SK-N-MC (cell line): Measurements from ENCODE around the gene NT5C1B.
"Not testable (repeated sequence)": the region's sequence is repeated elsewhere in the genome, so short reads cannot be mapped to it uniquely, and the experiment has no call there.

Experiments
- DNase-seq: peaks from one replicate; pipeline ENCODE4 v3.0.0-alpha.2; 2011; ENCODE audit warnings: low read depth, low spot score
- H3K27ac ChIP-seq: fragments of 200-600 bp; sonication (generic); 2 replicates; pipeline ENCODE4 v1.5.1; 2016; ENCODE audit warnings: mixed run types
- H3K36me3 ChIP-seq: fragments of 200-600 bp; sonication (generic); 2 replicates; pipeline ENCODE4 v1.6.1; 2017; ENCODE audit warnings: antibody characterized with exemption, low read length, mixed read lengths; ENCODE audit not compliant: insufficient read depth
- H3K4me3 ChIP-seq: fragments of 200-600 bp; sonication (generic); 2 replicates; pipeline ENCODE4 v1.5.1; 2016
- H3K9ac ChIP-seq: fragments of 200-600 bp; sonication (generic); 2 replicates; pipeline ENCODE4 v1.8.0; 2017; ENCODE audit warnings: mixed run types, mixed read lengths; ENCODE audit not compliant: insufficient read length
- H3K9me3 ChIP-seq: fragments of 200-600 bp; sonication (generic); 2 replicates; pipeline ENCODE4 v1.6.1; 2017; ENCODE audit warnings: low read depth, mild to moderate bottlenecking, antibody characterized with exemption, low read length, moderate library complexity, mixed read lengths
- EZH2 ChIP-seq: fragments of 200-600 bp; sonication (generic); IDR thresholded peaks from one replicate; pipeline ENCODE4 v1.6.1; 2017; ENCODE audit warnings: antibody characterized with exemption
- FOXP2 ChIP-seq: optimal IDR thresholded peaks from 2 replicates; pipeline ENCODE3; 2011; ENCODE audit warnings: mild to moderate bottlenecking, moderate library complexity; ENCODE audit not compliant: insufficient read depth; ENCODE audit errors: extremely low read length, control extremely low read depth
- POLR2AphosphoS5 ChIP-seq: IDR thresholded peaks from 2 replicates; pipeline ENCODE4 v1.6.1; 2012; ENCODE audit warnings: mild to moderate bottlenecking, low read depth, low read length, borderline replicate concordance

NT5C1B gene

GRCh38 chr2:18589354-18589753 is at the start of gene NT5C1B:
TSS of gene NT5C1B (minus strand) at chr2:18589569. CDS start at chr2:18589468, 101 bp downstream.
- no peak within 1 kb of the TSS for H3K9ac ChIP-seq
- H3K4me3 ChIP-seq = no peak within 1 kb of the TSS
- DNase-seq = no peak
- no peak within 1 kb of the TSS for H3K27ac ChIP-seq
- no peak for TF ChIP-seq FOXP2
- TF ChIP-seq EZH2 = no peak
- TF ChIP-seq POLR2AphosphoS5 = no peak
- H3K9me3 ChIP-seq = no peaks in the 10 kb centered on the region
- H3K36me3 ChIP-seq = no peaks in the 10 kb centered on the region

- TF ChIP-seq POLR2AphosphoS5 = no peak
- no peak for TF ChIP-seq EZH2
- TF ChIP-seq FOXP2 = no peak
Measured at GRCh38 chr2:18637196-18637595, 47.8 kb upstream of the NT5C1B start.

DNA sequence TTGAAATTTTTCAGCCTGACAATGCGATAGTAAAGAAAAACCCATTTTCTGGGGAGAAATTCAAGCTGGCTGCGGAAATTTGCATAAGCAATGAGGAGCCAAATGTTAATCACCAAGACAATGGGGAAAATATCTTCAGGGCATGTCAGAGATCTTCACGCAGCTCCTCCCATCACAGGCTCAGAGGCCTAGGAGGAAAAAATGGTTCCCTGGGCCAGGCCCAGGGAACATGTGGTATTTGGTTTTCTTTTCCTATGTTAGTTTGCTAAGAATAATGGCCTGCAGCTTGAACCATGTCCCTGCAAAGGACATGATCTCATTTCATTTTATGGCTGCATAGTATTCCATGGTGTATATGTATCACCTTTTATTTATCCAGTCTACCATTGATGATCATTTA is 43.3 kb upstream of the NT5C1B start:
- H3K4me3 ChIP-seq, H3K36me3 ChIP-seq, DNase-seq, H3K9me3 ChIP-seq, H3K27ac ChIP-seq, H3K9ac ChIP-seq: not testable (repeated sequence)

More at GRCh38 chr2:18637196-18637595, 47.8 kb upstream of the NT5C1B start:
- Histone ChIP-seq H3K9me3 (no peaks in the 10 kb centered on the region), H3K9ac (no peak overlapping the region), H3K4me3 (no peak overlapping the region), H3K36me3 (no peaks in the 10 kb centered on the region), H3K27ac (no peak overlapping the region)
- DNase-seq = no peak

GRCh38 chr2:18630941-18631340 is 41.6 kb upstream of the NT5C1B start:
- Histone ChIP-seq H3K9me3 (no peaks in the 10 kb centered on the region), H3K36me3 (no peaks in the 10 kb centered on the region), H3K27ac (no peak overlapping the region), H3K9ac (no peak overlapping the region), H3K4me3 (no peak overlapping the region)
- TF ChIP-seq POLR2AphosphoS5 = no peak
- TF ChIP-seq FOXP2 = no peak
- no peak for TF ChIP-seq EZH2
- no peak for DNase-seq

DNA sequence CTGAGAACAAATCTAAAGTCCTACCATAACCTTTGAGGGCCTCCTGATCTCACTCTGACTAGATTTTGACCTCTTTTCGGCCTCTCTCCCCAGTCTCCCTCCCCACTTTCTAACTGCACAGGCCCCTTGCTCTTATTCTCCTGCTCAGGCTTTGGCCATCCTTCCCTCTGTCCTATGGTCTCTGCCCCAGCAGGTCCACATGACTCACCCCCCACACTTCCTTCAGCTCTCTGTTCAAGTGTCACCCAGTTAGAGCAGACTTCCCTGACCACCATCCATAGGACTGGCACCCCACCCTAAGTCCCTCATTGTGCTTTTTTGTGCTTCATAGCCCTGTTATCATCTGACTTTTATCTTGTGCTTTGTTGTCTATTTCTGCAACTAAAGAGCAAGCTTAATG is 41.2 kb upstream of the NT5C1B start:
- Histone ChIP-seq H3K36me3 (no peaks in the 10 kb centered on the region), H3K27ac (no peak overlapping the region), H3K4me3 (no peak overlapping the region), H3K9ac (no peak overlapping the region), H3K9me3 (no peaks in the 10 kb centered on the region)
- DNase-seq = no peak
- TF ChIP-seq EZH2 (no peak), POLR2AphosphoS5 (no peak), FOXP2 (no peak)

- no peak overlapping the region for H3K9ac ChIP-seq
- no peaks in the 10 kb centered on the region for H3K9me3 ChIP-seq
- DNase-seq = no peak
- TF ChIP-seq FOXP2 (no peak), EZH2 (no peak), POLR2AphosphoS5 (no peak)
- no peak overlapping the region for H3K4me3 ChIP-seq
- no peak overlapping the region for H3K27ac ChIP-seq
- no peaks in the 10 kb centered on the region for H3K36me3 ChIP-seq
Measured at GRCh38 chr2:18630101-18630500, 40.7 kb upstream of the NT5C1B start.

- TF ChIP-seq EZH2 (no peak), FOXP2 (no peak), POLR2AphosphoS5 (no peak)
Measured at GRCh38 chr2:18626958-18627650, 37.7 kb upstream of the NT5C1B start.

GRCh38 chr2:18626256-18626668 is 36.9 kb upstream of the NT5C1B start:
- no peak overlapping the region for H3K9ac ChIP-seq
- no peak overlapping the region for H3K27ac ChIP-seq
- DNase-seq = no peak
- no peaks in the 10 kb centered on the region for H3K9me3 ChIP-seq
- no peaks in the 10 kb centered on the region for H3K36me3 ChIP-seq
- no peak for TF ChIP-seq EZH2
- TF ChIP-seq POLR2AphosphoS5 = no peak
- TF ChIP-seq FOXP2 = no peak
- H3K4me3 ChIP-seq = no peak overlapping the region

More at GRCh38 chr2:18626958-18627650, 37.7 kb upstream of the NT5C1B start:
- no peak overlapping the region for H3K9ac ChIP-seq
- no peak overlapping the region for H3K27ac ChIP-seq
- H3K36me3 ChIP-seq = no peaks in the 10 kb centered on the region
- no peaks in the 10 kb centered on the region for H3K9me3 ChIP-seq
- no peak for DNase-seq
- H3K4me3 ChIP-seq = no peak overlapping the region

DNA sequence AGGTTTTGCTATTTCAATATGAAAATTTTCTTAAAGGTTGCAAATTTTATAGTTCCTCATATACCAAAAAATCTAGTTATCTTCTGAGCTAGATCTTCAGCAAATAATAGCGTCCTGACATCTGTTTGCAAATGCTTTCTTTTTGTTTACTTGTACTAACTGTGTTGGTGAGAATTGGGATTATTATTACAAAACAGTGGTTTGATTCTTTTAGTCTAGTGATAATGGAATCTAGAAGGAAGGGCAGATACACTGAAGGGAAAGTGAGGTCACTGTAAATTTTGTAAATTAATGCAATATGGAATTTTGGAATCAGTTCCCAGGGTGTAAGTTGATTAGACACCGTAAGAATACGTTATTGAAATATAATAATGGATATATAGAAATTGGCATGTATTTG is 36.2 kb upstream of the NT5C1B start:
- no peak for TF ChIP-seq EZH2
- no peak for TF ChIP-seq POLR2AphosphoS5
- no peak for TF ChIP-seq FOXP2
- Histone ChIP-seq H3K4me3 (no peak overlapping the region), H3K36me3 (no peaks in the 10 kb centered on the region), H3K9me3 (no peaks in the 10 kb centered on the region), H3K9ac (no peak overlapping the region), H3K27ac (no peak overlapping the region)
- DNase-seq = no peak

DNA sequence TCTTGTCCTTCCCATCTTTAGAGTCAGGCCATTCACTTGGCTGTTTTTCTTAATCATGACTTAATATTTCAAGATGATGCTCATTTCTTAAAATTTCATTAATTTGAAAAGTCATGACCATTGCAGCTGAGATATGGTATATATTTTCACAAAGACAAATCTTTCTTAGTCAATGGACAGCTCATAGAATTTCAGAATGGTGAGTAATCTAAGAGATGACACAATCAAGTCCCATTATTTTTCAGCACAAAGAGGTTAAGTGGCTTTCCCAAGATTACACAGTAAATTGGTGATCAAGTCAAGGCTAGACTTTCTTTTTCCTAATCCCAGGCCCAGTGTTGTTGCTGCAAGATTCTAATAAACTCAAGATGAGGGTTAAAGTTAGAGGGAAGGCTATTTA is 34.4 kb upstream of the NT5C1B start:
- no peak for DNase-seq
- TF ChIP-seq POLR2AphosphoS5 (no peak), EZH2 (no peak), FOXP2 (no peak)

More for the DNA sequence above, 34.4 kb upstream of the NT5C1B start:
- Histone ChIP-seq H3K27ac (no peak overlapping the region), H3K9ac (no peak overlapping the region), H3K9me3 (no peaks in the 10 kb centered on the region), H3K36me3 (no peaks in the 10 kb centered on the region), H3K4me3 (no peak overlapping the region)
